Measurements from ENCODE around the gene IL21R.

The IL21R gene

DNA sequence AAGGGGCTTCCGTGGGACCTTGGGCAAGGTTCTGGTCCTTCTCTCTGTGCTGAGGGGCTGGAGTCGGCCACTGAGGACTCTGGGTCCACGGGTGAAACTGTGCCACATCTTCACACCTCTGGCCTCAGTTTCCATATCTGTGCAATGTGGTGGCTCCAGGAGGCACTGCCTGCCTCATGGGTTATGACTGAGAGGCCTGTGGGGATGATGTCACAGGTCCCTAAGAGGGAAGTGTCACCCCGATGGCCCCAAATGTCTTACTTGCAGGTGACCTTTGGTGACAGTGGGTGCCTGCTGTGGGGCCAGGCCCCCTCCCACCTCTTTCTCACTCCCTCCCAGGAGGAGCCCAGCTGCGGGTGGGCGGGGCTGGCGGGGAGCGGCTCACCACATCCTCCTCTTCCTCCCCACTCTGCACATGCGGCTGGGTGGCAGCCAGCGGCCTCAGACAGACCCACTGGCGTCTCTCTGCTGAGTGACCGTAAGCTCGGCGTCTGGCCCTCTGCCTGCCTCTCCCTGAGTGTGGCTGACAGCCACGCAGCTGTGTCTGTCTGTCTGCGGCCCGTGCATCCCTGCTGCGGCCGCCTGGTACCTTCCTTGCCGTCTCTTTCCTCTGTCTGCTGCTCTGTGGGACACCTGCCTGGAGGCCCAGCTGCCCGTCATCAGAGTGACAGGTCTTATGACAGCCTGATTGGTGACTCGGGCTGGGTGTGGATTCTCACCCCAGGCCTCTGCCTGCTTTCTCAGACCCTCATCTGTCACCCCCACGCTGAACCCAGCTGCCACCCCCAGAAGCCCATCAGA is at the start of gene IL21R:
Gene IL21R, plus strand, starts transcription at position 407 of the 801 bp plus-strand sequence. CDS start 27,898 bp downstream, outside the sequence.
- Histone ChIP-seq H3K4me1 (ENCODE audit: control insufficient read depth, insufficient read depth, low read length) (no peaks in the 10 kb centered on the region), H3K27ac (ENCODE audit: extremely low read depth, low read depth, low read length) (no peak within 1 kb of the TSS), H3K36me3 (ENCODE audit: control insufficient read depth in 2 of 2, insufficient read depth in 1 of 2, low read length in 2 of 2) (no peaks in the 10 kb centered on the region), H3K4me3 (ENCODE audit: low read depth, low read length) (no peak within 1 kb of the TSS), H3K9me3 (ENCODE audit: control insufficient read depth, insufficient read depth, low read depth, low read length) (no peaks in the 10 kb centered on the region)
- CTCF ChIA-PET: interaction anchor here (1.2 to 1.7 kb wide), 3 partner anchors 15 to 222 kb away, joined by 3 to 4 read pairs (median 4); no protein-coding TSS in a partner anchor
- TF ChIP-seq SP2 (tag by site-specific recombination; IDR thresholded peaks at IDR 0.05): 0 out of 2 replicates have a peak, but pooled peaks have one; percentile 10
- TF ChIP-seq ZIC2 (tag by site-specific recombination; IDR thresholded peaks at IDR 0.05): peak; percentile 42
- TF ChIP-seq ZNF23 (tag by site-specific recombination; IDR thresholded peaks at IDR 0.05; ENCODE audit: borderline replicate concordance): no peak
- TF ChIP-seq EGR2 (tag by site-specific recombination; IDR thresholded peaks at IDR 0.05; ENCODE audit: low read depth): peak; percentile 21; the same call in 1 of the 2 replicates
- TF ChIP-seq, protein P1, sequence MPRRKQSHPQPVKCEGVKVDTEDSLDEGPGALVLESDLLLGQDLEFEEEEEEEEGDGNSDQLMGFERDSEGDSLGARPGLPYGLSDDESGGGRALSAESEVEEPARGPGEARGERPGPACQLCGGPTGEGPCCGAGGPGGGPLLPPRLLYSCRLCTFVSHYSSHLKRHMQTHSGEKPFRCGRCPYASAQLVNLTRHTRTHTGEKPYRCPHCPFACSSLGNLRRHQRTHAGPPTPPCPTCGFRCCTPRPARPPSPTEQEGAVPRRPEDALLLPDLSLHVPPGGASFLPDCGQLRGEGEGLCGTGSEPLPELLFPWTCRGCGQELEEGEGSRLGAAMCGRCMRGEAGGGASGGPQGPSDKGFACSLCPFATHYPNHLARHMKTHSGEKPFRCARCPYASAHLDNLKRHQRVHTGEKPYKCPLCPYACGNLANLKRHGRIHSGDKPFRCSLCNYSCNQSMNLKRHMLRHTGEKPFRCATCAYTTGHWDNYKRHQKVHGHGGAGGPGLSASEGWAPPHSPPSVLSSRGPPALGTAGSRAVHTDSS (tag by site-specific recombination; IDR thresholded peaks at IDR 0.05): 0 out of 2 replicates have a peak, but pooled peaks have one; percentile 40
- TF ChIP-seq ZNF175 (tag by site-specific recombination; IDR thresholded peaks at IDR 0.05): no peak
- TF ChIP-seq ZNF544 (tag by site-specific recombination; IDR thresholded peaks at IDR 0.05): no peak
- POLR2A ChIA-PET: no interaction called here

DNA sequence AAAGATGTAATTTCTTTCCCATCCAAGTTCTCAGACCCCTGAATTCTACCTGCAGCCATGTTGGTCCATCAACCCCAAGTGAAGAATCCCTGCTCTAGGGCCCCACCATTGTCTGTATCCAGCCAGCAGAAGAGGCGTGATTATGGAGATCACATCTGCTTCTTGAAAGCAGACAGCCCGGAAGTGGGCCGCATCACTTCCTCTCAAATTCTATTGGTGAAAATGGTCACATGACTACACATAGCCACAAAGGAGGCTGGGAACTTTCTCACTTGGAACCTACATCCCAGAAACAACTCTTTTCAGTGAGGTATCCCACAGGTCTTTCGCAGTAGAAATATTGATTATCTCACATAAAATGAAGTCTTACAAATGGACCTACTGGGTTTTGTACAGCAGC is 48.1 kb upstream of the IL21R start:
- Histone ChIP-seq H3K4me1 (ENCODE audit: control insufficient read depth, insufficient read depth, low read length) (no peaks in the 10 kb centered on the region), H3K9me3 (ENCODE audit: control insufficient read depth, insufficient read depth, low read depth, low read length) (no peaks in the 10 kb centered on the region), H3K36me3 (ENCODE audit: control insufficient read depth in 2 of 2, insufficient read depth in 1 of 2, low read length in 2 of 2) (peaks cover 0 to 28% of the 10 kb centered on the region in 2 experiments; a peak in 1 of 3 replicates), H3K4me3 (ENCODE audit: low read depth, low read length) (no peak overlapping the region), H3K27ac (ENCODE audit: extremely low read depth, low read depth, low read length) (no peak overlapping the region)
- ChIA-PET POLR2A (no interaction called here), CTCF (interaction anchor here (2.5 kb wide), 1 partner anchor 14 kb away, joined by 13 read pairs; no protein-coding TSS in a partner anchor)
- TF ChIP-seq ZNF521 (tag by site-specific recombination; IDR thresholded peaks at IDR 0.05) (no peak), ZNF561 (tag by site-specific recombination; IDR thresholded peaks at IDR 0.05; ENCODE audit: borderline replicate concordance) (no peak), ZFP3 (tag by site-specific recombination; IDR thresholded peaks at IDR 0.05; ENCODE audit: low read depth) (no peak), ZNF707 (tag by site-specific recombination; IDR thresholded peaks at IDR 0.05) (no peak)

GRCh38 chr16:27355610-27356009 is 46.4 kb upstream of the IL21R start:
- Histone ChIP-seq H3K27ac (ENCODE audit: extremely low read depth, low read depth, low read length) (no peak overlapping the region), H3K4me1 (ENCODE audit: control insufficient read depth, insufficient read depth, low read length) (no peaks in the 10 kb centered on the region), H3K9me3 (ENCODE audit: control insufficient read depth, insufficient read depth, low read depth, low read length) (no peaks in the 10 kb centered on the region), H3K36me3 (ENCODE audit: control insufficient read depth in 2 of 2, insufficient read depth in 1 of 2, low read length in 2 of 2) (peaks cover 0 to 33% of the 10 kb centered on the region in 2 experiments; a peak in 1 of 3 replicates), H3K4me3 (ENCODE audit: low read depth, low read length) (no peak overlapping the region)
- CTCF ChIA-PET: interaction anchor here (0.5 to 2.5 kb wide), 9 partner anchors 13 to 590 kb away, joined by 3 to 13 read pairs (median 4); no protein-coding TSS in a partner anchor
- POLR2A ChIA-PET: no interaction called here
- TF ChIP-seq, protein P2, sequence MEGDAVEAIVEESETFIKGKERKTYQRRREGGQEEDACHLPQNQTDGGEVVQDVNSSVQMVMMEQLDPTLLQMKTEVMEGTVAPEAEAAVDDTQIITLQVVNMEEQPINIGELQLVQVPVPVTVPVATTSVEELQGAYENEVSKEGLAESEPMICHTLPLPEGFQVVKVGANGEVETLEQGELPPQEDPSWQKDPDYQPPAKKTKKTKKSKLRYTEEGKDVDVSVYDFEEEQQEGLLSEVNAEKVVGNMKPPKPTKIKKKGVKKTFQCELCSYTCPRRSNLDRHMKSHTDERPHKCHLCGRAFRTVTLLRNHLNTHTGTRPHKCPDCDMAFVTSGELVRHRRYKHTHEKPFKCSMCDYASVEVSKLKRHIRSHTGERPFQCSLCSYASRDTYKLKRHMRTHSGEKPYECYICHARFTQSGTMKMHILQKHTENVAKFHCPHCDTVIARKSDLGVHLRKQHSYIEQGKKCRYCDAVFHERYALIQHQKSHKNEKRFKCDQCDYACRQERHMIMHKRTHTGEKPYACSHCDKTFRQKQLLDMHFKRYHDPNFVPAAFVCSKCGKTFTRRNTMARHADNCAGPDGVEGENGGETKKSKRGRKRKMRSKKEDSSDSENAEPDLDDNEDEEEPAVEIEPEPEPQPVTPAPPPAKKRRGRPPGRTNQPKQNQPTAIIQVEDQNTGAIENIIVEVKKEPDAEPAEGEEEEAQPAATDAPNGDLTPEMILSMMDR (tag by site-specific recombination; IDR thresholded peaks at IDR 0.05): 0 out of 2 replicates have a peak, but pooled peaks have one; percentile 9
- TF ChIP-seq ZNF335 (tag by site-specific recombination; conservative IDR thresholded peaks at IDR 0.05): no peak
- peak; percentile 32; the same call in 1 of the 2 replicates for TF ChIP-seq ZIC2 (tag by site-specific recombination; IDR thresholded peaks at IDR 0.05)
- TF ChIP-seq ZNF37A (tag by site-specific recombination; IDR thresholded peaks at IDR 0.05): no peak

Measured in HEK293 (cell line).